HG03060 (cell line): ENCODE measurements around the gene COL27A1.
A peak's percentile ranks its signal among the peaks of the same experiment; 100 is the strongest.
"Not testable (repeated sequence)": the region's sequence is repeated elsewhere in the genome, so short reads cannot be mapped to it uniquely, and the experiment has no call there.

Experiments
- ATAC-seq: cut with Tn5 transposase; IDR thresholded peaks from one replicate; pipeline ENCODE4 v1.9.1; 2021; ENCODE audit warnings: low read depth, moderate number of reproducible peaks; ENCODE audit not compliant: unreplicated experiment

The COL27A1 gene

GRCh38 chr9:114329625-114330022 lies 174.3 kb downstream of the COL27A1 start, which contains the start of gene ORM2:
Gene ORM2 (plus strand): TSS chr9:114329869. CDS start chr9:114329905, 36 bp downstream.
- not testable (repeated sequence) for ATAC-seq

GRCh38 chr9:114330636-114331035 lies 175.3 kb downstream of the COL27A1 start:
- no peak for ATAC-seq

- ATAC-seq: not testable (repeated sequence)
Observed at GRCh38 chr9:114331229-114332195, 176.2 kb downstream of the COL27A1 start.

- not testable (repeated sequence) for ATAC-seq
Observed at GRCh38 chr9:114332474-114333040, 177.2 kb downstream of the COL27A1 start.

- not testable (repeated sequence) for ATAC-seq
Observed at GRCh38 chr9:114333718-114334117, 178.4 kb downstream of the COL27A1 start.

- no peak for ATAC-seq
Observed at GRCh38 chr9:114334490-114334889, 179.2 kb downstream of the COL27A1 start.

GRCh38 chr9:114335745-114336144 lies 180.4 kb downstream of the COL27A1 start:
- no peak for ATAC-seq

GRCh38 chr9:114336157-114336556 lies 180.8 kb downstream of the COL27A1 start:
- ATAC-seq: no peak

- ATAC-seq: no peak
Observed at GRCh38 chr9:114336699-114337395, 181.5 kb downstream of the COL27A1 start.

- ATAC-seq: no peak
Observed at GRCh38 chr9:114338187-114338586, 182.8 kb downstream of the COL27A1 start.

GRCh38 chr9:114339130-114339908 lies 184.0 kb downstream of the COL27A1 start:
- ATAC-seq: peak; percentile 45

GRCh38 chr9:114341152-114341830 lies 186.0 kb downstream of the COL27A1 start:
- no peak for ATAC-seq

GRCh38 chr9:114341991-114342390 lies 186.7 kb downstream of the COL27A1 start:
- ATAC-seq: no peak

- no peak for ATAC-seq
Observed at GRCh38 chr9:114342755-114343440, 187.6 kb downstream of the COL27A1 start.

GRCh38 chr9:114343471-114344187 lies 188.3 kb downstream of the COL27A1 start:
- no peak for ATAC-seq

- no peak for ATAC-seq
Observed at GRCh38 chr9:114344188-114344566, 188.8 kb downstream of the COL27A1 start.

- ATAC-seq: no peak
Observed at GRCh38 chr9:114344692-114345091, 189.4 kb downstream of the COL27A1 start.

GRCh38 chr9:114345493-114346065 lies 190.2 kb downstream of the COL27A1 start:
- no peak for ATAC-seq
